ENCODE results near the gene TOPBP1. TPM values are rescaled to one million over a fixed set of nuclear protein-coding genes. Genes with fewer than 3 reads are reported as not detected.

TOPBP1 gene
- total and polyA plus RNA-seq, 2 of the 8 experiments (the other 6 are each of a cell fraction or from before 2014, with no cell fraction given): 19.7 to 35.9 TPM

GRCh38 chr3:133598405-133598804 lies 63.3 kb downstream of the TOPBP1 start (continued):
- TF ChIP-seq CHD7 (IDR thresholded peaks at IDR 0.05; ENCODE audit: insufficient replicate concordance, low read length) (no peak), EGR1 (IDR thresholded peaks at IDR 0.05; ENCODE audit: borderline replicate concordance, low read depth, low read length) (no peak), TBP (IDR thresholded peaks at IDR 0.05; ENCODE audit: low read depth, low read length) (no peak), TAF7 (optimal IDR thresholded peaks at IDR 0.05; ENCODE audit: borderline replicate concordance, low read depth, low read length) (no peak), POU5F1 (IDR thresholded peaks at IDR 0.05; ENCODE audit: low read depth, low read length) (no peak), RNF2 (IDR thresholded peaks at IDR 0.05; ENCODE audit: borderline replicate concordance, low read depth, low read length, missing control alignments, poor library complexity, severe bottlenecking) (no peak), EZH2 (IDR thresholded peaks at IDR 0.05; ENCODE audit: low read depth, low read length, severe bottlenecking) (no peak), BACH1 (IDR thresholded peaks at IDR 0.05; ENCODE audit: low read length) (no peak), CTBP2 (IDR thresholded peaks at IDR 0.05; ENCODE audit: borderline replicate concordance, insufficient read depth, insufficient read length, low read length) (no peak), SRF (IDR thresholded peaks at IDR 0.05; ENCODE audit: low read depth, low read length) (no peak)

Data from H1 (cell line).